HepG2 (cell line): ENCODE data around the gene RIN3. TPM values are rescaled to one million over a fixed set of nuclear protein-coding genes. Genes with fewer than 3 reads are reported as not detected.

ENCODE experiments used
- ATAC-seq: fragments of 200-7000 bp; cut with Tn5 transposase; 3 replicates; pipeline ENCODE4 v1.9.1; 2020; ENCODE audit warnings: mild to moderate bottlenecking, moderate library complexity
- BruUV-seq: library from RNA; stranded (reverse); fragments of 400-500 nt; replicated peaks from 2 replicates; lab custom pipeline; 2021; lab: Mats Ljungman, UMichigan
- CTCF ChIA-PET: fragments of 300-600 bp; formaldehyde crosslinking; extraction: SDS; loops from one replicate; lab custom pipeline; 2021; ENCODE audit warnings: low total read pairs, inconsistent platforms, low intra/inter-chr PET ratio; lab: Yijun Ruan, JAX
- POLR2A ChIA-PET: fragments of 350-600 bp; sonication (Branson Sonifier 250); formaldehyde crosslinking; loops from one replicate; lab custom pipeline; 2020; ENCODE audit warnings: antibody characterized with exemption, inconsistent platforms; lab: Yijun Ruan, JAX
- DNase-seq: peaks from one replicate; pipeline ENCODE4 v3.0.0-alpha.2; 2015; ENCODE audit warnings: low spot score
- FAIRE-seq: peaks from 3 replicates; lab custom pipeline; 2011; peaks lifted over from hg19 to GRCh38; lab: Jason Lieb, UNC
- H2AFZ ChIP-seq: one replicate; pipeline ENCODE4 v1.6.1; 2011; ENCODE audit warnings: low read length, inconsistent platforms
- H3K27ac ChIP-seq: fragments of 300-600 bp; 3 replicates; pipeline ENCODE4 v1.8.0; 2011; ENCODE audit warnings: mixed run types, mild to moderate bottlenecking, mixed read lengths, low read length, inconsistent platforms; ENCODE audit not compliant: insufficient read depth; ENCODE audit errors: extremely low read length
- H3K27me3 ChIP-seq, 2 experiments: fragments of 200-600 bp in 1 of 2; 2 replicates in 1 of 2; 3 replicates in 1 of 2; pipeline versions ENCODE4 v1.6.0 to v1.8.0; 2011; ENCODE audit warnings: low read length in 2 of 2, mild to moderate bottlenecking in 2 of 2, moderate library complexity in 2 of 2, inconsistent platforms in 1 of 2; ENCODE audit not compliant: insufficient read depth in 2 of 2, control insufficient read depth in 1 of 2
- H3K36me3 ChIP-seq, 2 experiments: fragments of 200-600 bp in 1 of 2; replicated peaks in 1 of 2; 2 replicates in 1 of 2; 3 replicates in 1 of 2; pipeline versions ENCODE4 v1.5.1 to v1.8.0; 2011; ENCODE audit warnings: low read length in 2 of 2, inconsistent platforms in 1 of 2; ENCODE audit not compliant: insufficient read depth in 2 of 2, control insufficient read depth in 1 of 2
- H3K4me1 ChIP-seq: 2 replicates; pipeline ENCODE4 v1.5.1; 2012; ENCODE audit warnings: low read length, inconsistent platforms; ENCODE audit not compliant: insufficient read depth
- H3K4me2 ChIP-seq: 2 replicates; pipeline ENCODE4 v1.6.0; 2011; ENCODE audit warnings: low read depth, low read length, inconsistent platforms
- H3K4me3 ChIP-seq, 3 experiments: fragments of 200-600 bp in 1 of 3; sonication (generic), shearing (Covaris generic) in 1 of 3; replicated peaks in 1 of 3; 2 replicates each; pipeline ENCODE4 v1.5.1; 2011 to 2016; ENCODE audit warnings: low read length in 3 of 3, inconsistent platforms in 2 of 3, low read depth in 2 of 3, mild to moderate bottlenecking in 2 of 3, control low read depth in 1 of 3, mixed read lengths in 1 of 3; ENCODE audit not compliant: insufficient read depth in 1 of 3
- H3K79me2 ChIP-seq: one replicate; pipeline ENCODE4 v1.6.1; 2011; ENCODE audit warnings: low read length, inconsistent platforms; ENCODE audit not compliant: insufficient read depth
- H3K9ac ChIP-seq: 2 replicates; pipeline ENCODE4 v1.6.0; 2011; ENCODE audit warnings: mild to moderate bottlenecking, low read depth, low read length, inconsistent platforms; ENCODE audit not compliant: insufficient read depth
- H3K9me3 ChIP-seq: 2 replicates; pipeline ENCODE4 v1.5.1; 2012; ENCODE audit warnings: mild to moderate bottlenecking, low read length
- H4K20me1 ChIP-seq: 2 replicates; pipeline ENCODE4 v1.6.0; 2011; ENCODE audit warnings: inconsistent platforms, mild to moderate bottlenecking, low read length, moderate library complexity; ENCODE audit not compliant: insufficient read depth
- GATAD1 ChIP-seq: IDR thresholded peaks from 2 replicates; pipeline ENCODE4 v1.6.1; 2016; ENCODE audit warnings: missing genetic modification reagents, missing compliant biosample characterization
- GTF2F1 ChIP-seq: fragments of 150-350 bp; IDR thresholded peaks from 2 replicates; pipeline ENCODE4 v1.6.1; 2014; ENCODE audit warnings: low read length
- KDM3A ChIP-seq: IDR thresholded peaks from 2 replicates; pipeline ENCODE4 v1.6.1; 2018; ENCODE audit warnings: low read depth, missing compliant biosample characterization
- KLF9 ChIP-seq: IDR thresholded peaks from 2 replicates; pipeline ENCODE4 v1.6.1; 2016; ENCODE audit warnings: low read depth
- MED8 ChIP-seq: sonication (generic); formaldehyde crosslinking; IDR thresholded peaks from 2 replicates; pipeline ENCODE4 v1.8.1; 2023; ENCODE audit warnings: mild to moderate bottlenecking, missing genetic modification reagents; ENCODE audit not compliant: insufficient replicate concordance
- PHB2 ChIP-seq: fragments of 450-650 bp; IDR thresholded peaks from 2 replicates; pipeline ENCODE4 v1.6.1; 2018; ENCODE audit not compliant: partially characterized antibody
- SAP130 ChIP-seq: IDR thresholded peaks from 2 replicates; pipeline ENCODE4 v1.6.1; 2016; ENCODE audit warnings: low read depth
- SRY ChIP-seq: sonication (generic); formaldehyde crosslinking; IDR thresholded peaks from 2 replicates; pipeline ENCODE4 v1.8.0; 2022; ENCODE audit warnings: mild to moderate bottlenecking, missing genetic modification reagents
- ZFP82 ChIP-seq: sonication (generic); formaldehyde crosslinking; IDR thresholded peaks from 2 replicates; pipeline ENCODE4 v1.5.1; 2020; ENCODE audit warnings: mild to moderate bottlenecking, missing genetic modification reagents, borderline replicate concordance
- ZNF343 ChIP-seq: sonication (generic); formaldehyde crosslinking; IDR thresholded peaks from 2 replicates; pipeline ENCODE4 v1.4.0; 2020; ENCODE audit warnings: mild to moderate bottlenecking, missing genetic modification reagents
- ZNF572 ChIP-seq: sonication (generic); formaldehyde crosslinking; IDR thresholded peaks from 2 replicates; pipeline ENCODE4 v1.5.1; 2020; ENCODE audit warnings: mild to moderate bottlenecking, missing genetic modification reagents
- ZNF766 ChIP-seq: sonication (generic); formaldehyde crosslinking; IDR thresholded peaks from 2 replicates; pipeline ENCODE4 v1.5.0; 2020; ENCODE audit warnings: missing genetic modification reagents, borderline replicate concordance
- WGBS: methylation state at CpG from one replicate; pipeline ENCODE4 v1.1.6; 2017; ENCODE audit warnings: low lambda C conversion rate; 5-methylcytosine and 5-hydroxymethylcytosine counted together
- in situ Hi-C: cut with HindIII; loops from 2 replicates; pipeline ENCODE4 v1.10.0; 2017; ENCODE audit warnings: low pct_unique_long_range_greater_than_20kb; ENCODE audit not compliant: extremely low pct_ligation_motif_present
- intact Hi-C: fragments of 100-400 bp; cut with micrococcal nuclease; formaldehyde crosslinking; loops from one replicate; pipeline ENCODE4 v1.10.0; 2022; ENCODE audit not compliant: unreplicated experiment
- polyA plus RNA-seq, 8 experiments: library from polyadenylated mRNA; depleted of rRNA in 3 of 8; stranded (reverse) in 7 of 8; unstranded in 1 of 8; fragments of >200 nt; fragmentation: Illumina TruSeq in 4 of 8; extraction: Trizol in 4 of 8; gene quantifications; 2 replicates each; pipeline versions ENCODE4 v1.2.1 to v1.2.3, GENCODE V29; 2011 to 2016; ENCODE audit warnings: low read depth in 4 of 8, missing spikeins in 1 of 8, mixed read lengths in 1 of 8; ENCODE audit not compliant: insufficient read depth in 1 of 8
- total RNA-seq, 5 experiments: library from RNA; depleted of rRNA; stranded (reverse); fragments of >200 nt; fragmentation: Illumina TruSeq; extraction: Trizol; gene quantifications; 2 replicates each; pipeline ENCODE4 v1.2.3, GENCODE V29; 2016; ENCODE audit warnings: low read depth in 1 of 5
- TF ChIP-seq, protein P1 (sequence below): IDR thresholded peaks from 2 replicates; pipeline ENCODE4 v1.6.1; 2016; ENCODE audit warnings: low read depth, control low read depth

Gene RIN3
- total and polyA plus RNA-seq, 2 of the 13 experiments (the other 11 are each of a cell fraction or from before 2014, with no cell fraction given): 2.3 to 3.6 TPM

GRCh38 chr14:92491782-92492181 lies 21.8 kb upstream of the RIN3 start:
- Histone ChIP-seq H3K9me3 (no peaks in the 10 kb centered on the region), H3K27me3 (peaks cover 2 to 25% of the 10 kb centered on the region in 2 experiments; a peak in 4 of 5 replicates), H3K4me3 (no peak overlapping the region), H3K79me2 (no peaks in the 10 kb centered on the region), H3K9ac (no peak overlapping the region), H3K4me2 (no peak overlapping the region), H2AFZ (no peak overlapping the region), H3K36me3 (no peaks in the 10 kb centered on the region), H4K20me1 (no peaks in the 10 kb centered on the region), H3K27ac (no peak overlapping the region), H3K4me1 (peaks cover 22% of the 10 kb centered on the region)
- in situ Hi-C loops (no loop called here), intact Hi-C loops (no loop called here)
- no peak for ATAC-seq
- no peak for DNase-seq
- 43% methylated on average over 7 of the region's 8 CpGs for WGBS
- CTCF ChIA-PET: no interaction called here
- POLR2A ChIA-PET: no interaction called here
- no peak for TF ChIP-seq ZNF572
- no peak for TF ChIP-seq PHB2
- no peak for FAIRE-seq
- no TSS peak for BruUV-seq

DNA sequence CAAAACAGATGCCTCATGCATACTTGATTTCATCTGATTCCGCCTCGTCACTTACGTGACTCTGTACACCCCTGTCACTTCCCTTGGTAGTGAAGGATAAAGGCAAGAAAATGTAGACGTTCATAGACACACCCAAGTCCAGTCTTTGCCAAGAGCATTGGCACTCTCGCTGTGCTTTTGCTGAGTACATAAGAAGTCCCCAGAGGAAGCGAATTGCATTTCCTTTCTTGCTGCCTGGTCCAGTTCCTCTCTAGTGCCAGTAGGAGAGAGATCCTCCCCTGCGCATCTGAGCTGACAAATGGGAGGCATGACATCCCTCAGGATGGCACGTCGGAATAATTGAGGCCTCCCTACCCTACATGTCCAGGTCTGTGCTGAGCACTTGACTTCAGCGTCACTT lies 21.3 kb upstream of the RIN3 start:
- in situ Hi-C loops: no loop called here
- no peaks in the 10 kb centered on the region for H3K79me2 ChIP-seq
- no peaks in the 10 kb centered on the region for H4K20me1 ChIP-seq
- H3K27ac ChIP-seq: no peak overlapping the region
- 61% methylated on average over 7 of the region's 10 CpGs for WGBS
- BruUV-seq: no TSS peak
- H3K4me3 ChIP-seq: no peak overlapping the region
- H3K27me3 ChIP-seq: peaks cover 2 to 21% of the 10 kb centered on the region in 2 experiments; a peak in 3 of 5 replicates
- FAIRE-seq: no peak
- no peak for TF ChIP-seq SAP130 (CRISPR knock-in tag)
- TF ChIP-seq ZFP82: no peak
- no peak for TF ChIP-seq KLF9
- TF ChIP-seq KDM3A (CRISPR knock-in tag): no peak
- no peak for TF ChIP-seq SRY (CRISPR knock-in tag)
- TF ChIP-seq ZNF343 (CRISPR knock-in tag): no peak
- TF ChIP-seq GATAD1 (CRISPR knock-in tag): no peak
- TF ChIP-seq, protein P1, sequence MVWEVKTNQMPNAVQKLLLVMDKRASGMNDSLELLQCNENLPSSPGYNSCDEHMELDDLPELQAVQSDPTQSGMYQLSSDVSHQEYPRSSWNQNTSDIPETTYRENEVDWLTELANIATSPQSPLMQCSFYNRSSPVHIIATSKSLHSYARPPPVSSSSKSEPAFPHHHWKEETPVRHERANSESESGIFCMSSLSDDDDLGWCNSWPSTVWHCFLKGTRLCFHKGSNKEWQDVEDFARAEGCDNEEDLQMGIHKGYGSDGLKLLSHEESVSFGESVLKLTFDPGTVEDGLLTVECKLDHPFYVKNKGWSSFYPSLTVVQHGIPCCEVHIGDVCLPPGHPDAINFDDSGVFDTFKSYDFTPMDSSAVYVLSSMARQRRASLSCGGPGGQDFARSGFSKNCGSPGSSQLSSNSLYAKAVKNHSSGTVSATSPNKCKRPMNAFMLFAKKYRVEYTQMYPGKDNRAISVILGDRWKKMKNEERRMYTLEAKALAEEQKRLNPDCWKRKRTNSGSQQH (CRISPR knock-in tag): no peak
- TF ChIP-seq MED8 (CRISPR knock-in tag): no peak
- no peak for TF ChIP-seq ZNF766 (CRISPR knock-in tag)
- no peak for TF ChIP-seq GTF2F1
- H3K9ac ChIP-seq: no peak overlapping the region
- H3K9me3 ChIP-seq: no peaks in the 10 kb centered on the region
- DNase-seq: no peak
- ATAC-seq: no peak
- POLR2A ChIA-PET: no interaction called here
- peaks cover 25% of the 10 kb centered on the region for H3K4me1 ChIP-seq
- H3K4me2 ChIP-seq: no peak overlapping the region
- no peak overlapping the region for H2AFZ ChIP-seq
- H3K36me3 ChIP-seq: no peaks in the 10 kb centered on the region
- intact Hi-C loops: no loop called here
- CTCF ChIA-PET: no interaction called here
